GM18520 (cell line): Measurements from ENCODE around the gene DOCK2.
"Not testable (repeated sequence)": the region's sequence is repeated elsewhere in the genome, so short reads cannot be mapped to it uniquely, and the experiment has no call there.

Experiments
- ATAC-seq: cut with Tn5 transposase; IDR thresholded peaks from one replicate; pipeline ENCODE4 v1.9.1; 2021; ENCODE audit not compliant: unreplicated experiment

Gene DOCK2

DNA sequence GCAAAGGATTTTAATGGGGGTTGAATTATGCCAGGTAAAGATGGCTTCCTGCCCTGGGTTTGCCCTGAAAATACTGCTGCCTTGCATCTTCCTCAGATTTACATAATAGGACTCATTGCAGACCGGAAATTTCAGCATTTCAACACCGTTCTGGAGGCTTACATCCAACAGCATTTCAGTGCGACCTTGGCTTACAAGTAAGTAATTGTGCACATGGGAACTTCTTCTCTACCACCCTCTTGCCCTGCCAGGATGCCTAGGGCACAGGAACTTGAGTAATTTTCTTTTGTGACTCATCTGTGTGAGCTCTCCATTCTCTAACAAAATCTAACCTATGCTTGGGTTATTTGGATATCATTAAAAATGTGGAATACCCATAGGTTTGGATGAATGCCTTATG is 80.2 kb downstream of the DOCK2 start:
- no peak for ATAC-seq

DNA sequence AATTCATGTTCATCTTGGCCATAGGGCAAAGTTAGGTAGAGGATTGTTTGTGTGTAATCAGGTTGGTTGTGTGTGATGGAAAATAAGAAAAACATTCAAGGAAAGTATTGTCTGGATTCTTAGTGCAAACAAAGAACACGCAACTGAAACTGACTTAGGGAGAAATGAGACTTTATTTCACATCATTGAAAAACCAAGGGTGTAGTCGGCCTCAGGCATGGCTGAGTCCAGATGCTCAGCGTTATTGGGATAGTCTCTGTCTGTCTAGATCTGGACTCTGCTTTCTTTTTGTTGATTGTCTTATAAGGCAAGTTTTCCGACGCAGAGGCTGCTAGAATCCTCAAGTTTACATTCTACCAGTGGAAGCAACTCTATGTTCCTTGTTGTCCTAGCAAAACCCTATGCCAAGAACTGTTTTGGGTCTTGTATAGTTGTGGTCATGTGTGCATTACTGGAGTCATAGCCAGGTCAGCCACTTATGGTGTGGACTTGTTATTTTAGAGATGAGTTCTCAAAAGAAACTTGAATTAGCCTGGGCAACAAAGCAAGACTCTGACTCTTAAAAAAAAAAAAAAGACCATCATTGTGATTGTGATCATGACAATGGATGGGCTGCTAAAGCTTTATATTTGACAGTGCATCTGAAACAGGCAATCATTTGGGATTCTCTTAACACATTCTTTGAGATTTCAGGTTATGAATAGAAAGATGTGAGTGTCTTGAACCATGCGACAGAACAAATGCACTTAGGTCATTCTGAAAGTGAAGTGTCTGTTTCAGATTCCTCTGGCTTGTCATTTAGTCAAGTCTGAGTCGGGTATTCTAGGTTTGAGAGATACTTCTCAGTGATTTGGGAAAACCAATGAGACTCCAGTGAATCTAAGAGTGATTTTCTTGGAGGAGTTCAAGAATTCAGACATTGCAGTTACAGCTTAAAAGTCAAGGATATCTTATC is 82.6 kb downstream of the DOCK2 start:
- peak; percentile 55 for ATAC-seq

DNA sequence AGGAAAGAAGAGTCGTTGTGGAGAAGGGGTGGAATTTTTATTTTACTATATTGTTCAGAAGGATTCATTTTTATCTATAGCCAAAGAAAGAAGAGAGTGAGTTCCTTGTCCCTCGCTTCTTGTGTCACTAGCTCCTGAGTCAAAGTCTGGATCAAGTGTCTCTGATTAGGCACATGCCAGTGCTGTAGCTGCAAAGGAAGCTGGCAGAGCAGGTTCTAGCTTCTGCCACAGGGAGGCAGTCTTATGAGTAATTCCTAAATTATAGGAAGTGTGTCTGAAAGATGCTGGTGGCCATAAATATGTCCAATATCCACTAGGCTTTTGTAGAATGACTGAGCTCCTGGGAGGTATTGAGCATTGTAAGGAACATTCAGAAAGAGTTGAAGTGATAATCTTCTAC is 84.7 kb downstream of the DOCK2 start:
- no peak for ATAC-seq

DNA sequence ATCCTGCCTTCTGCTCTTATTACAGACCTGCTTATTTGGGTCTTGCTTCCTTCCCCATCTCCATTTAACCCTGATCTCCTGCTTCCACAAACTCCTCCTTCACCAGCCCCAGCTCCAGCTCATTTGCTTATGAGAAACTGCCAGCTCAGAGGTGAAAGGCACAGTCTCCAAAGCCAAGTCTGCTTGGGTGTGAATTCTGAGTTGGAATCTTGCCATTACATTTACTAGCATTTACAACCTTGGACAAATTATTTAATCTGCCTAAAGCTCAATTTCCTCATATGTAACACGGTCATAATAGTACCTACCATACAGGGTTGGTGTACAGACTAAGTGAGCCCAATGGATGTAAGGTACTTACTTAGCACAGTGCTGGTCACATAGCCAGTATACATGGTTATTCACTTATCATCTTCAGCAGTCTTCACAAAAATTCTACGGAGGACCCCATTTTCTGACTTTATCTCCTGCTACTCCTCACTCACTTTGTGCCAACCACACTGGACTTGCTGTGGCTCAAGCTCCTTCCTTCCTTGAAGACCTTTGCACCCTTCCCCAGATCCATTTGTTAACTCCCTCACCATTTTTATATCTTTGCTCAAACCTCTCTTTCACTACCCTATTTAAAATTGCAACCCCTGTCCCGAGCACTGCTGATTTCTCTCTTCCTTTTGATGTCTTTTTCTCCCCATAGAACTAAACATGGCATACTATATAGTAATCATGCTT is 86.2 kb downstream of the DOCK2 start:
- no peak for ATAC-seq

DNA sequence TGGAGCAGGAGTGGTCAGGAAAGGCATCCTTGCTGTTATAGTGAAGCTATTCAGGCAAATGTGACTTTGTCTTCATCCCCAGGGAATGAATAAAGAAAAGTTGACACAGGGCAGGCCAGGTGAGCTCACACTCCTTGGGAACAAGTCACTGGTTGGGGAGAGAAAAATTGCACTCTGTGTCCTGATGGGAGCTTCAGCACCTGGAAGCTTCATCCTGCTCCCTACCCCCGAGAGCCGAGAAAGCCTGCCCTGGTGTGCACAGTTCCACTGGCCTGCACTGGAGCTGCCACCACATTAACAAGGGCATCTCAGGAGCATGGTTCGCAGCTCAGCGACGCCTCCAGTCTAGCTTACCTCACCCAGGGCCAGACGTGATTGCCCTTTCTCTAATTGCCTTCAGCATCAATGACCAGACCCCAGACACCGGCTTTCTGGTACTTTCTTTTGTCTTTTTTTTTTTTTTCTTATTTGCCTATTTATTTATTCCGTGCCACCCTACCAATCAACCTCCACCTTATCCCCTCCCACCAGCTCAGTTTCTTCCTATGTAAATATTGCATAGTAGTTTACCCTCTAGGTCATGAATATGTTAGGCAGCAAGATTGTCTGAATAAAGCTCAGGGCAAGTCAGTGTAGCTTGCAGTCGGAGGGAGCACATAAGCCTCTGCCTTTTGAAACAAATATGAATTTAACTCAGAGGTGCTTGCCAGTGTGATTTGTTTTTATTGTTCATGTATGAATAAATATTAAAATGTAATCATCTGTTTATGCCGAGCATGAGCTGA is 87.4 kb downstream of the DOCK2 start:
- no peak for ATAC-seq

DNA sequence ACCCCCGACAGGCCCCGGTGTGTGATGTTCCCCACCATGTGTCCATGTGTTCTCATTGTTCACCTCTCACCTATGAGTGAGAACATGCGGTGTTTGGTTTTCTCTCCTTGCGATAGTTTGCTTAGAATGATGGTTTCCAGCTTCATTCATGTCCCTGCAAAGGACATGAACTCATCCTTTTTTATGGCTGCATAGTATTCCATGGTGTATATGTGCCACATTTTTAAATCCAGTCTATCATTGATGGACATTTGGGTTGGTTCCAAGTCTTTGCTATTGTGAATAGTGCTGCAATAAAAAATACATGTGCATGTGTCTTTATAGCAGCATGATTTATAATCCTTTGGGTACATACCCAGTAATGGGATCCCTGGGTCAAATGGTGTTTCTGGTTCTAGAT is 88.6 kb downstream of the DOCK2 start:
- ATAC-seq: not testable (repeated sequence)

DNA sequence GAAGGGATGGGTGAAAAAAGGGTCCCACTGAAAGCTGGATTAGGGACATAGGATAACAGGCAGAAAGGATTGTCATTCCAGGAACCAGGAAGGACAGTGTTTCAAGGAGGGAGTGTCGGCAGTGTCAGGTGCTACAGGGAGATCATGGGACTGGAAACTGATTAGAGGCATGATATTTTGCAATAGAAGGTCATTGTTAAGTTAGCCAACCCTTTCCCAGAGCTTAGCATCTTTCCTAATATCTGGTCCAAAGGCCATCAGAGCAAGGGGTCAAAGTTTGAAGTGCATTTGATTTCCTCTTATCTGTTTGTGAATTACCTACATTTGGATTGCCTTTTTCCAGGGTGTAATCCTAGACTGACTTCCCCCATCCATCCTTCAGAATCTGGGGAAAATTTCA is 91.3 kb downstream of the DOCK2 start:
- no peak for ATAC-seq

DNA sequence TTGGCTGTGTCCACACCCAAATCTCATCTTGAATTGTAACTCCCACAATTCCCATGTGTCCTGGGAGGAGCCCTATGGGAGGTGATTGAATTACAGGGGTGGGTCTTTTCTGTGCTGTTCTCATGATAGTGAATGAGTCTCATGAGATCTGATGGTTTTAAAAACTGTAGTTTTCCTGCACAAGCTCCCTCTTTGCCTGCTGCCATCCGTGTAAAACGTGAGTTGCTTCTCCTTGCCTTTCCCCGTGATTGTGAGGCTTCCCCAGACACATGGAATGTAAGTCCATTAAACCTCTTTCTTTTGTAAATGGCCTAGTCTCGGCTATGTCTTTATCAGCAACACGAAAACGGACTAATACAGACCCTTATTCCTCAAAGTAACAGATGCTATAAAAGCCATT is 94.1 kb downstream of the DOCK2 start:
- ATAC-seq: no peak

DNA sequence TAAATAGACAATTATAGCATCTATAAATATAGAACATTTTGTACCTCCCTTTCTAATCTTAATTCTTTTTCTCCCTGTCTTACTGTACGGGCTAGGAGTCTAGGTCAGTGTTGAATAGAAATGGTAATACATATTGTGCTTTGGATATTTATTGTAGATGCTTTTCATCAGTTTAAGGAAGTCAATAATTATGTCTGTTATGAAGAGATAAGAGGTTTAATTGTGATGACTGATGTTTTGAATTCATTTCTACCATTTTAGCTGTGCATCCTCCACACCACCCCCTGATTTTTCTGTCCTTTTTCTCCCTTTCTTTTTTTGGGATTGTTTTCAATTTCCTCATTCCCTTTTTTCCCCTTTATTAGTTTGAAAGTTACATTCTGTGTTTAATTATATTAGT is 95.8 kb downstream of the DOCK2 start:
- ATAC-seq: no peak

DNA sequence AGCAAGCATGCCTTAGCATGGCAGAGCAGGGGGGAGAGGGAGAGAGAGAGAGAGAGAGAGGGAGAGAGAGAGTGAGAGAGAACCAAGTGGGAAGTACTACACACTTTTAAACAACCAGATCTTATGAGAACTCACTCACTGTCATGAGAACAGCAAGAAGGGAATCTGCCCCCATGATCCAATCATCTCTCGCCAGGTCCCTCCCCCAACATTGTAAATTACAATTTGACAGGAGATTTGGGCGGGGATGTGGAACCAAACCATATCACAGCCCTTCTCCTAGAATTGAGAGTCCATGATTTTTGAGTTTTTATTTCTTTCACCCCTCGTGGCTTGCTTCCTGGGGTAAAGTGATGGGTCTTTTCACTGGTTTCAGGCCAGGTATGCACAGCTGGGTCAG is 98.8 kb downstream of the DOCK2 start:
- no peak for ATAC-seq

DNA sequence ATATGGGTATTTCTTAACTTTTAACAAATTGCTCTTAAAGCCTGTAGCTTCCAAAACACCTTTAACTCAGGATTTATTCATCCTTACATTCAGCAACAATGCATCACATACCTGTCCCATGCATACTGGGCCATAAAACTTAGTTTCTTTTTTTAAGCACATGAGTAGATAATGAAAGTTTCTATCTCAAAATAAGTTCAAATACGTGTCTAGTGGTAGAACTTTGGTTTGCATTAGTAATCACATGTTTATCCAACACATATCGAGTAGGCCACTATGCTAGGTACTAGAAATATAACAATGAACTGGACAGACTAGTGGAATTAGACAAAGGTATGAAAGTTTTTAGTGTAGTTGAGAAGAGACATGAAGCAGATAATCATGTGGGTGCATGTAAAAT is 99.6 kb downstream of the DOCK2 start:
- no peak for ATAC-seq

DNA sequence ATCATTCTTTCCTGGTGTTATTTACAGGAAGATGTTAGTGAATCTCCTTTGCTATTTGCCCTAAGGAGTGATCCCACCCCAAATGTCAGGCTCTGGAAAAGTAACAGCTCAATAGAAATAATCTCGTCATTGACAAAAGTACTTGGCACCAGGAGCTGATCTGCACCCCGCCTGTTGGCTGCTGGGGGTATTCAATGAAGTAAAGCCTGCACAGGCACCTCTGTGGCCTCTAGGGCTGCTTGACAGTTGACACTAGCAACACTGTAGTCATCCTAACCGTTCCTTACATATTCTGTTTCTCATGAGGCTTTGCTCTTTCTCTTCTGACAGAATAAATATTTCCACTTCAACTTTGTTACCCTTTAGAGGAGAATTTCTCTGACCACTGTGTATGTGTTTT is 103.4 kb downstream of the DOCK2 start:
- ATAC-seq: no peak

DNA sequence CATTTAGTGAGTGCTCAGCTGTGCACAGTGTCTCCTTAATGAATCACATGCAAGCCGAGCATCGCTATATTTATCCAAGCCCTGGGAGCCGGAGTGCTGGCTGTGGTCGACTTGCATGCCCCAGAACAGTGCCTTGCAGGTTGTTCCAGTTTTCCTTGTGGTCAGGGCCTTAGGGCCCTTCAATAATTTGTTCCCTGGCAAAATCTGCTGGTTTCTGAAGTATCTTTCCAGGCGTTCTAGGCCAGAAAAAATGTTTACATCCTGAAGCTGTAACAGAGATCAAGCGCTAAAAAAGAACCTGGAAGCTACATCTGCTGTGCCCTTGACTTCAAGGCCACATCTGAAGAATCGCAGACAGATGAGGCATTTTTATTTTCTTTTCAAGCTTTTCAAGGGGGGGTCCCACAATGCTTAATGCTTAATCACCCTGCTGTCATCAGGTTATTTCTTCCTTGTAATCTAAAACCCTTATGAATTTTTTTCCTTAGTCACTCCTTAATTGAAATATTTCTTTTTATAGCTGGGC is 105.8 kb downstream of the DOCK2 start:
- ATAC-seq: no peak

DNA sequence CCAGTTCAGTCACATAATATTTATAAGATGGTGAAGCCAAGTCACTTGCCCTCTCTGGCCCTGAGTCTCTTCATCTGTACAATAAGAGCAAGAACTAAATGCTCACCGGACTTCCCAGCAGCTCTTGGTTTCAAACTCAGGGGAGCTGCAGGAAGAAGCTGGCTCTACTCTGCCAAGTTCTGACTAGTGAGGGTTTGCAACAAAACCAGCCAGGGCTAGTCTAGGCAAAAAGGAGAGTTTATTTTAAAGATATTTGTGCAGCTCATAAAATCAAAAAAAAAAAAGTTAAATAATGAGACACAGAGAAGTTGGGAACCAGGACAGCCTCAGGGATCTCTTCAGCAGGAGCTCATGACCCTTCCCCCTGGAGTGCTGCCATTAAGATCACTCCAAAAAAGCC is 107.3 kb downstream of the DOCK2 start:
- no peak for ATAC-seq

DNA sequence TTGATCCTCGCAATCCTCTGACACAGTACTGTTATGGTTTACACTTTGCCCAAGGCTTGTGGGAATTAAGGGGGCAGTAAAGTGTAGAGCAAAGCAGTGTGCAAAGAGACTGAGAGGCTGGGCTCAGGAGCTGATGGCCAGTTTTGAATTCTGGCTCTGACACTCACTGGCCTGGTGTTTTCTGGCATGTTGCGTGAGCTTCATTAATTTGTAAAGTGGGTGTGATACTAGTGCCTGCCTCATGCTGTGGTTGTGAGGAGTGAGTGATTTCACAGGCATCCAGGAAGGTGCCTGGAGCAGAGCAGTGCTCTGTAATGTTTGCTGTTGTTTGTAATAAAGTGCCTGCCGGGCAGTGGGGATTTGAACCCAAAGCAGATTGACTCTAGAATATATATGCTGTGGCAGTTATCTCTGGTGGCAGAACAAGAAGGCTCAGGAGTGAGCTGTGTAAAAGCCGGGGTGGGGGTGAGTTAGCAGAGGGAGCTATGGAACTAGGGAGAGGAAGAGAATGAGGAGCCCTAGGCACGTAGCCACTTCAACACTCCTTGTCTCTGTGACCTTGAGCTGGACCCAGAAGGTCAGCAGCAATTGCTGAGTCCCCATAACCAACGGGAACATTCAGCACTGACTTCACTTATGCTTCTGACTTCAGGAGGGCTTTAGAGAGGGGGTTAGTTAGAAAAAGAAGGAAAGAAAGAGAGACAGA is 108.5 kb downstream of the DOCK2 start:
- no peak for ATAC-seq

DNA sequence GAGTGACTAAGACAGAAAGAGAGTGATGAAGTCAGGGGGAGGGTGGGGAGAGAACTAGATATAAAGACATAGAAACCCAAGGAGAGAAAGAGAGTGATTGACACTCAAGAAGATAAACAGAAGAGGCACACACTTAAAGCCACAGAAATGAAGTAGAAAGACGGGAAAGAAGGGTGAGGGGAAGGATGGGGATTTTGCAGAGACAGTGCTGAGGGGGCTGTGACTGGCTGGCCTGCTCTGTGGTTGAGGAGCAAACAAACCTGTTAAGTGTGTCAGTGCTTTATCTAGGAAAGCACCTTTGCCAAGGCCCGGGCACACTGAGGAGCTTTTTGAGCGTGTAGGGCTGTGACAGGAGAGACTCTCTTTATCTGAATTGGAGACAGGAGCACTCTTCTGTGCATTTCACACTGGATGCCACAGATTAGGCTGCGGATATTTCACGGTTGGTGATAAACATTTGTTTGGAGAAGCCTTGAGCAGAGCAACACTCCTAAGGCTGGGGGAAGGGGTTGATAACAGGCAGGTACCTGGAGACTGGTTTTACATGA is 109.1 kb downstream of the DOCK2 start:
- no peak for ATAC-seq

DNA sequence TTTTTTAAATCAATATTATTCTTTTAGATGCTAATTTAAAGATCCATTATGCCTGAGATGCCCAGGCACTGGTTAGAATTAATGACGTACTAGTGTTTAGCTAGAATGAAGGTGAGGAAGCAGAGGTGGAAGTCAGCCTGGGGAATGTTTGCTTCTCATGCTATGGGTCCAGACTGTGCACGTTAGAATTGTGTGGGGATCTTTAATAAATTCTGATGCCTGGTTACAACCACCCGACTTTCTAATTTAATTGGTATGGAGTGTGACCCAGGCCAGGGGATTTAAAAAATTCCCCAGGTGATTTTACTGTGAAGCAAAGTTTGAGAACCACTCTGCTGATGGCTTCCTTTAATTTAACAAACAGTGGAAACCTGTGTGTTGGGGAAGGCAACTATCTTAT is 111.1 kb downstream of the DOCK2 start:
- no peak for ATAC-seq

DNA sequence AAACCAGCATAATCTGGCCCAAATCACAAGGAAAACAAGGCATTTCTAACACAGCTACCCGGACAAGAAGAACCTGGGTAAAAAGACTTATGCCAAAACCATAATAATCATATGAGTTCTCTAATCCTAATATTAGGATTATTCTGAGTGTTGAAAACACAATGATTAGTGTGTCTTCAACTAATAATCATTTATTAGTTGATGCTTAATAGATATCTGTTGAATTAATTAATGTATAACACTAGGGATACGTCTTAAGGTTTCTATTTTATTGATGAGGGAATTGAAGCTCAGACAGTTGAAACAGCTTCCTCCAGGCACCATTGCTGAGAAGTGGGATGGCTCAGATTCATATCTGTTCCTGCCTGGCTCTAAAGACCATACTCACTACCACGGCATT is 112.2 kb downstream of the DOCK2 start:
- ATAC-seq: no peak

DNA sequence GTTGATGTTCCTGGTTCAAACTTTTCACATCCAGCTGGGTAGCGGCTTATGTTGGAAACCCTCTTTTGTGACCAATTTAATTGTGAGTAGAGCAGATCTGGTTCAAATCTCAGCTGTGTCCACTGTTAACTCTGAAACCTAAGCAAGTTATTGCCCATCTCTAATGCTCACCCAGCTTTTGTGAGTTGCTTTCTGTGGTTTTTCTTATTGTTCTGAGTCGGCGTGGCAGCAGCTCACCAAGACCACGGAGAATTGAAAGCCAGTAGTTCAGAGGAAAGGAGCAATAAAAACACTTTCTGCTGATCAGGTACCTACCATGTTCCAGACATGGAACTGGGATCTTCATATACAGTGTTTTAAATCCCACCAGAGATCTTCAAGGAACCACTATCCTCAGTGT is 114.4 kb downstream of the DOCK2 start:
- ATAC-seq: no peak

DNA sequence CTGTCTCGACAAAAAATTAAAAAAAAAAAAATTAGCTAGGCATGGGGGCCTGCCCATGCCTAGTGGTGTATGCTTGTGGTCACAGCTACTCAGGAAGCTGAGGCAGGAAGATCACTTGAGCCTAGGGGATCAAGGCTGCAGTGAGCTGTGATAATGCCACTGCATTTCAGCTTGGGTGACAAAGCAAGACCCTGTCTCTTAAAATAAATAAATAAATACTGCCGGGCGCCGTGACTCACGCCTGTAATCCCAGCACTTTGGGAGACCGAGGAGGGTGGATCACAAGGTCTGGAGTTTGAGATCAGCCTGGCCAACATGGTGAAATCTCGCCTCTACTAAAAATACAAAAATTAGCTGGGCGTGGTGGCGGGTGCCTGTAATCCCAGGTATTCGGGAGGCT is 115.5 kb downstream of the DOCK2 start:
- ATAC-seq: not testable (repeated sequence)
